GM18868 (cell line): ENCODE measurements around the gene MRPL41.
"Not testable (repeated sequence)": the region's sequence is repeated elsewhere in the genome, so short reads cannot be mapped to it uniquely, and the experiment has no call there.

ENCODE experiments used
- ATAC-seq: cut with Tn5 transposase; IDR thresholded peaks from one replicate; pipeline ENCODE4 v1.9.1; 2021; ENCODE audit warnings: mild to moderate bottlenecking, moderate library complexity; ENCODE audit not compliant: unreplicated experiment

Gene MRPL41

GRCh38 chr9:137550958-137551263 is 768 bp upstream of the MRPL41 start:
- ATAC-seq: not testable (repeated sequence)

DNA sequence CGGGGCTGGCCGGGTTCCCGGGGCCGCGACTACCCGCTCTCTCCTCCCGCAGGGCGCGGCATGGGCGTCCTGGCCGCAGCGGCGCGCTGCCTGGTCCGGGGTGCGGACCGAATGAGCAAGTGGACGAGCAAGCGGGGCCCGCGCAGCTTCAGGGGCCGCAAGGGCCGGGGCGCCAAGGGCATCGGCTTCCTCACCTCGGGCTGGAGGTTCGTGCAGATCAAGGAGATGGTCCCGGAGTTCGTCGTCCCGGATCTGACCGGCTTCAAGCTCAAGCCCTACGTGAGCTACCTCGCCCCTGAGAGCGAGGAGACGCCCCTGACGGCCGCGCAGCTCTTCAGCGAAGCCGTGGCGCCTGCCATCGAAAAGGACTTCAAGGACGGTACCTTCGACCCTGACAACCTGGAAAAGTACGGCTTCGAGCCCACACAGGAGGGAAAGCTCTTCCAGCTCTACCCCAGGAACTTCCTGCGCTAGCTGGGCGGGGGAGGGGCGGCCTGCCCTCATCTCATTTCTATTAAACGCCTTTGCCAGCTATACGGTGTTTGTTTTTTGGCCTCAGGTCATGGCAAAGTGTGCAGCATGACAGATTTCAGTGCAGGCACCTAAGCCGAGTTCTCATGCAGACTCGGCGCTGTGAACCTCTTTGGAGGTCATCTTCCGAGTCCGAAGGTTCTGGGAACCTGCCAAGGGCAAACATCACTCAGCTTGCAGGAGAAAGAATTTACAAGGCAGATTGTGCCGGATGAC is 516 bp downstream of the MRPL41 start:
- ATAC-seq: peak; percentile 22

- not testable (repeated sequence) for ATAC-seq
These were observed 2.0 kb downstream of the MRPL41 start for GRCh38 chr9:137553654-137554053.

- no peak for ATAC-seq
These were observed 2.7 kb downstream of the MRPL41 start for GRCh38 chr9:137554349-137554748.

DNA sequence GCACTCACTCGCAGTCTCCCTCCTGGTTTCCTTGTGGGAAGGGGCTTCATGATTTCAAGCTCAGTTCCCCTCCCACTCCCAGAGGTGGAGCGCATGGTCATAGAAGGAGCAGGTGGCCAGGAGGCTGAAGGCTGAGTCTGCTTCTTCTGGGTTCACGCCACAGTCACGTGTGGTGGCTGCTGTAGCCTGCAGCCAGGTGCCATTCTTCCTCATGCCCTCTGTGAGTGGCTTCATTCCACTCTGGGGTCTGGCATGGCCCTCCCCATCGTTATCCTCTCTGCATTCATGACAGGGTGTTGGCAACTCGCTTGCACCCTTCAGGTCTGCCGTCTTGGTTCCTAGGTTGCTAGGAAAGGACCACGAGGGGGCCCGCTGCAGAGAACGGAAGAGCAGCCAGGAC is 3.5 kb downstream of the MRPL41 start:
- no peak for ATAC-seq

- ATAC-seq: no peak
These were observed 4.6 kb downstream of the MRPL41 start for GRCh38 chr9:137556069-137556838.

DNA sequence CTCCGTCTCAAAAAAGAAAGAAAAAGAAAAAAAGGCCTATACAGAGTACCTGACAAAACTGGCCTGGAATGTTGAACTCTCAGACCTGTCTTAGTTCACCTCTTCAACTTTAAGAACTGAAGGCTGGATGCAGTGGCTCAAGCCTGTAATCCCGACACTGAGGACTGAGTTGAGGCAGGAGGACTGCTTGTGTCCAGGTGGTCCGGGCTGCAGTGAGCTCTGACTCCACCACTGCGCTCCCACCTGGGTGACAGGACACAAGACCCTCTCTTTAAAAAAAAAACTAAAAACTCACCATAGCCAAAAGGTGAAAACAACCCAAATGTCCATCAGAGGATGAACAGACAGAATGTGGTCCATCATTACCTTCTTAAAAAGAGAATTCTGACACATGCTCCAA is 6.4 kb downstream of the MRPL41 start:
- ATAC-seq: no peak

DNA sequence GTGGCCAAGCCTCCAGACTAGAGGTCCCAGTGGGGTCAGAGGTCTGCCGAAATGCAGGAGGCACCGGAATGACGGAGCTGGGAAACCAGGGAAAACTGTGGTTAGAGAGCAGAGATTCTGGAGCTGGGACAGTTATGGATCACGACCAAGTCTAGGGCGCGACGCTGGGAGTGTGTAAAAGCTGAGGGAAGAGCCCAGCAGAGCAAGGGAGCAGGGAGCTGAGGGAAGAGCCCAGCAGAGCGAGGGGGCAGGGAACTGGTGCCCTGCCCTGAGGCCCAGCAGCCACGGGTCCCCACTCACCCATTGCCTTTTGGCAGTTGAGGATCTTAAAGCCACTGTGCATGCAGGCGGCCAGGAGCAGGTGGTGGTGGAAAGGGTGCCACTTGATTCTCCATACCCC is 12.5 kb downstream of the MRPL41 start:
- ATAC-seq: no peak

- no peak for ATAC-seq
These were observed 13.2 kb downstream of the MRPL41 start for GRCh38 chr9:137564817-137565411.

- ATAC-seq: not testable (repeated sequence)
These were observed 16.8 kb downstream of the MRPL41 start for GRCh38 chr9:137568445-137568844.

GRCh38 chr9:137569609-137570203 is 18.0 kb downstream of the MRPL41 start:
- ATAC-seq: no peak

DNA sequence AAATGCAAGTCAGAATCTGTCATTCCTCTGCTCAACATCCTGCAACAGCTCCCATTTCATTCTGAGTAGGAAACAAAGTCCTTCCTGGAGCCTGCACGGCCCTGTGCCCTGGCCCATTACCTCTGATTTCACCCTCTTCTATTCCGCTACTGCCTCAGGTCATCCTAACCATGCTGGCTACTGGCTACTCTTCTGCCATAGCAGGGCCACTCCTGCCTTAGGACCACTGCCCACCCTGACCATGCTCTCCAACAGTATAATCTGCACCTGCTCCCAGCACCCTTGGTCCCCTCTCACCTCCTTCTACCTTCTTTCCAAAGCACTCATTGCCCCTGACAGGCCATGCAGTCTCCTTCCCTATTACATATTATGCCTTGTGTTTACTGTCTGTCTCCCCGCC is 18.9 kb downstream of the MRPL41 start:
- ATAC-seq: no peak

GRCh38 chr9:137574192-137574591 is 22.5 kb downstream of the MRPL41 start:
- no peak for ATAC-seq

- ATAC-seq: no peak
These were observed 23.7 kb downstream of the MRPL41 start for GRCh38 chr9:137575364-137575715.

- no peak for ATAC-seq
These were observed 24.2 kb downstream of the MRPL41 start for GRCh38 chr9:137575716-137576411.

DNA sequence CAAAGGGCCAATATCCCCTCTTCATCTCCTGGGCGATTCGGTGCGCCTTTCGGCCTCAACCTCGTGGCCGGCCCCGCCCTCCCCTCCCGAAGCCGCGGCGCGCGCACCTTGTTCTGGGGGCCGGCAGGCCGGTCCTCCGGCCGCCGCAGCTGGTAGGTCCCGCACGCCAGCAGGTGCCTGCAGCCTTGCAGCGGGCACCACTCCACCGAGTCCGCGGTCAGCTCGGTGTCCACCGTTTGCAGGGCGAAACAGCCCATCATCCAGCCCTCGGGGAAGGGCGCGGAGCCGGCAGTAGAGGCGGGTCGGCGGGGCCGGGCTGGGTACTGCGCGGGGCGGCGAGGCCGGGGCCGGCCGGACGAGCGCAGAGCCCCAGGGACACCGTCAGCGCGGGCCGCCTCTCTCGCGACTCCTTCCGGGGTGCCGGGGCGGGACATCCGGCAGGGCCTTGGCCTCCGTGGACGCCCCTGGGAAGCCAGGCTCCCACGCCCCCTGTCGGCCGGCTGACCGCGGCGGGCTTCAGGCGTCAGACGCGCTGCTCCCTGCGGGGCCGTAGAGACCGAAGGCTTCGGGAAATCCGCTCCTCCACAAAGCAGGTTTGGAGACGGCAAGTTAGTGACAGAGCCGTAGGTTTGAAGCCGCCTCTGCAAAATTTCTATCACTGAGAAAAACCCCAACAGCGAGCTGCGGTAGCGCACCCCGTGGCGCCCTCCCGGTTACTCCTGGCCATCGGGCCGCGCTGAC is 27.0 kb downstream of the MRPL41 start, which contains the start of gene DPH7:
Gene DPH7 (minus strand): TSS at position 408 of the 741 bp plus-strand sequence. CDS start 148 bp downstream, at position 260.
- peak; percentile 90 for ATAC-seq

GRCh38 chr9:137579259-137579604 is 27.6 kb downstream of the MRPL41 start:
- ATAC-seq: no peak

GRCh38 chr9:137580209-137580953 is 28.7 kb downstream of the MRPL41 start:
- no peak for ATAC-seq

GRCh38 chr9:137580954-137581322 is 29.3 kb downstream of the MRPL41 start:
- no peak for ATAC-seq
